SK-N-SH (cell line): ENCODE data around the gene TMEM44.

ENCODE experiments used
- EZH2phosphoT487 ChIP-seq: fragments of 200-600 bp; sonication (generic); IDR thresholded peaks from 2 replicates; pipeline ENCODE4 v1.6.1; 2017; ENCODE audit warnings: low read depth, mixed run types, mild to moderate bottlenecking, antibody characterized with exemption, moderate library complexity, borderline replicate concordance
- NFIC ChIP-seq: IDR thresholded peaks from 2 replicates; pipeline ENCODE4 v1.4.0; 2012; ENCODE audit warnings: borderline replicate concordance
- POLR2AphosphoS5 ChIP-seq: IDR thresholded peaks from 2 replicates; pipeline ENCODE4 v1.6.1; 2012; ENCODE audit warnings: low read depth, low read length
- TAF1 ChIP-seq: IDR thresholded peaks from 2 replicates; pipeline ENCODE4 v1.6.1; 2012; ENCODE audit warnings: low read depth, mild to moderate bottlenecking, low read length, moderate library complexity, borderline replicate concordance
- TF ChIP-seq, protein P1 (sequence below): fragments of 150-350 bp; IDR thresholded peaks from 2 replicates; pipeline ENCODE4 v1.6.1; 2016; ENCODE audit warnings: mild to moderate bottlenecking, low read depth, low read length
- TF ChIP-seq, protein P2 (sequence below): fragments of 200-600 bp; sonication (generic); IDR thresholded peaks from 2 replicates; pipeline ENCODE4 v1.6.1; 2017; ENCODE audit warnings: antibody characterized with exemption, mild to moderate bottlenecking, moderate library complexity
- TF ChIP-seq, protein P3 (sequence below): IDR thresholded peaks from 2 replicates; pipeline ENCODE4 v1.6.1; 2012; ENCODE audit warnings: mild to moderate bottlenecking, low read depth, low read length, moderate library complexity

DNA sequence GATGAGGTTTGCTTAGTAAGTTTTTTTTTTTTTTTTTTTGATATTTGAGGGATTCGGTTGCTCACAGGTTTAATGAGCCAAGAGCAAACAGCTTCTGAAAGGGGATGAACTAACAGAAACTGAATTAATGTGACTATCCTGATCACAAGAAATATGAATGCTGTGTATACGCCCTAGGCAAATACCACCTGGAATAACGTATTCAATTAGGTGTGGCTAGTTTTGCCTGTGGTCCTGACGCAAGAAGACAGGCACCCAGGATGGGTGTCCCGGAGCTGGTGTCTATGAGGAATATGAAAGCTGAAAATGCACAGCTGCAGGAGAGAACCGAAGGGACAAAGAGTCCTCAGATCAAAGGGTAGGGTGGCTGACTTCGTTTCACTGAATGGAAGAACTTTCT lies 24.2 kb upstream of the TMEM44 start:
- TF ChIP-seq, protein P1, sequence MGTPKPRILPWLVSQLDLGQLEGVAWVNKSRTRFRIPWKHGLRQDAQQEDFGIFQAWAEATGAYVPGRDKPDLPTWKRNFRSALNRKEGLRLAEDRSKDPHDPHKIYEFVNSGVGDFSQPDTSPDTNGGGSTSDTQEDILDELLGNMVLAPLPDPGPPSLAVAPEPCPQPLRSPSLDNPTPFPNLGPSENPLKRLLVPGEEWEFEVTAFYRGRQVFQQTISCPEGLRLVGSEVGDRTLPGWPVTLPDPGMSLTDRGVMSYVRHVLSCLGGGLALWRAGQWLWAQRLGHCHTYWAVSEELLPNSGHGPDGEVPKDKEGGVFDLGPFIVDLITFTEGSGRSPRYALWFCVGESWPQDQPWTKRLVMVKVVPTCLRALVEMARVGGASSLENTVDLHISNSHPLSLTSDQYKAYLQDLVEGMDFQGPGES = no peak
- TF ChIP-seq, protein P2, sequence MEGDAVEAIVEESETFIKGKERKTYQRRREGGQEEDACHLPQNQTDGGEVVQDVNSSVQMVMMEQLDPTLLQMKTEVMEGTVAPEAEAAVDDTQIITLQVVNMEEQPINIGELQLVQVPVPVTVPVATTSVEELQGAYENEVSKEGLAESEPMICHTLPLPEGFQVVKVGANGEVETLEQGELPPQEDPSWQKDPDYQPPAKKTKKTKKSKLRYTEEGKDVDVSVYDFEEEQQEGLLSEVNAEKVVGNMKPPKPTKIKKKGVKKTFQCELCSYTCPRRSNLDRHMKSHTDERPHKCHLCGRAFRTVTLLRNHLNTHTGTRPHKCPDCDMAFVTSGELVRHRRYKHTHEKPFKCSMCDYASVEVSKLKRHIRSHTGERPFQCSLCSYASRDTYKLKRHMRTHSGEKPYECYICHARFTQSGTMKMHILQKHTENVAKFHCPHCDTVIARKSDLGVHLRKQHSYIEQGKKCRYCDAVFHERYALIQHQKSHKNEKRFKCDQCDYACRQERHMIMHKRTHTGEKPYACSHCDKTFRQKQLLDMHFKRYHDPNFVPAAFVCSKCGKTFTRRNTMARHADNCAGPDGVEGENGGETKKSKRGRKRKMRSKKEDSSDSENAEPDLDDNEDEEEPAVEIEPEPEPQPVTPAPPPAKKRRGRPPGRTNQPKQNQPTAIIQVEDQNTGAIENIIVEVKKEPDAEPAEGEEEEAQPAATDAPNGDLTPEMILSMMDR = no peak
- no peak for TF ChIP-seq EZH2phosphoT487
- no peak for TF ChIP-seq NFIC
- no peak for TF ChIP-seq POLR2AphosphoS5
- no peak for TF ChIP-seq TAF1
- TF ChIP-seq, protein P3, sequence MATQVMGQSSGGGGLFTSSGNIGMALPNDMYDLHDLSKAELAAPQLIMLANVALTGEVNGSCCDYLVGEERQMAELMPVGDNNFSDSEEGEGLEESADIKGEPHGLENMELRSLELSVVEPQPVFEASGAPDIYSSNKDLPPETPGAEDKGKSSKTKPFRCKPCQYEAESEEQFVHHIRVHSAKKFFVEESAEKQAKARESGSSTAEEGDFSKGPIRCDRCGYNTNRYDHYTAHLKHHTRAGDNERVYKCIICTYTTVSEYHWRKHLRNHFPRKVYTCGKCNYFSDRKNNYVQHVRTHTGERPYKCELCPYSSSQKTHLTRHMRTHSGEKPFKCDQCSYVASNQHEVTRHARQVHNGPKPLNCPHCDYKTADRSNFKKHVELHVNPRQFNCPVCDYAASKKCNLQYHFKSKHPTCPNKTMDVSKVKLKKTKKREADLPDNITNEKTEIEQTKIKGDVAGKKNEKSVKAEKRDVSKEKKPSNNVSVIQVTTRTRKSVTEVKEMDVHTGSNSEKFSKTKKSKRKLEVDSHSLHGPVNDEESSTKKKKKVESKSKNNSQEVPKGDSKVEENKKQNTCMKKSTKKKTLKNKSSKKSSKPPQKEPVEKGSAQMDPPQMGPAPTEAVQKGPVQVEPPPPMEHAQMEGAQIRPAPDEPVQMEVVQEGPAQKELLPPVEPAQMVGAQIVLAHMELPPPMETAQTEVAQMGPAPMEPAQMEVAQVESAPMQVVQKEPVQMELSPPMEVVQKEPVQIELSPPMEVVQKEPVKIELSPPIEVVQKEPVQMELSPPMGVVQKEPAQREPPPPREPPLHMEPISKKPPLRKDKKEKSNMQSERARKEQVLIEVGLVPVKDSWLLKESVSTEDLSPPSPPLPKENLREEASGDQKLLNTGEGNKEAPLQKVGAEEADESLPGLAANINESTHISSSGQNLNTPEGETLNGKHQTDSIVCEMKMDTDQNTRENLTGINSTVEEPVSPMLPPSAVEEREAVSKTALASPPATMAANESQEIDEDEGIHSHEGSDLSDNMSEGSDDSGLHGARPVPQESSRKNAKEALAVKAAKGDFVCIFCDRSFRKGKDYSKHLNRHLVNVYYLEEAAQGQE = no peak
